ENCODE measurements around the gene HOXD9. TPM values are rescaled to one million over a fixed set of nuclear protein-coding genes. Genes with fewer than 3 reads are reported as not detected.
A peak's percentile ranks its signal among the peaks of the same experiment; 100 is the strongest.

HOXD9 gene
- total RNA-seq, 4 donors from 2014 or later, result 0.47 to 2.9 (median 1.2) TPM

GRCh38 chr2:176155356-176156044, 33.0 kb downstream of the HOXD9 start:
- ATAC-seq, result no peak
- 21 to 32% methylated on average over 5 of the region's 6 CpGs for WGBS, 2 donors (ENCODE audit: low coverage in 1 of 2)
- Histone ChIP-seq H3K27me3 (peaks cover 100% of the 10 kb centered on the region), H3K4me3 (no peak overlapping the region), H3K27ac (no peak overlapping the region), H3K9me3 (no peaks in the 10 kb centered on the region), H3K4me1 (peaks cover 0 to 52% (median 13%) of the 10 kb centered on the region in 3 donors), H3K36me3 (no peaks in the 10 kb centered on the region)
- no peak for TF ChIP-seq POLR2AphosphoS5 (IDR thresholded peaks at IDR 0.05)
- TF ChIP-seq CTCF (IDR thresholded peaks at IDR 0.05), result no peak
- no peak for TF ChIP-seq POLR2A (IDR thresholded peaks at IDR 0.05)
- TF ChIP-seq EP300 (IDR thresholded peaks at IDR 0.05), result no peak

- Histone ChIP-seq H3K27ac (no peak overlapping the region), H3K9me3 (no peaks in the 10 kb centered on the region), H3K4me1 (peaks cover 0 to 61% (median 17%) of the 10 kb centered on the region in 3 donors), H3K4me3 (no peak overlapping the region), H3K27me3 (peaks cover 100% of the 10 kb centered on the region), H3K36me3 (no peaks in the 10 kb centered on the region)
- 16 to 28% methylated on average over 3 to 6 of the region's 8 CpGs for WGBS, 2 donors (ENCODE audit: low coverage in 1 of 2)
- TF ChIP-seq CTCF (IDR thresholded peaks at IDR 0.05) (no peak), POLR2AphosphoS5 (IDR thresholded peaks at IDR 0.05) (no peak), EP300 (IDR thresholded peaks at IDR 0.05) (no peak), POLR2A (IDR thresholded peaks at IDR 0.05) (no peak)
- ATAC-seq, result no peak
These were observed 33.8 kb downstream of the HOXD9 start for GRCh38 chr2:176156301-176156806.

- H3K27ac ChIP-seq, result no peak within 1 kb of the TSS
- no peak for ATAC-seq
- TF ChIP-seq CTCF (IDR thresholded peaks at IDR 0.05), result no peak
- TF ChIP-seq EP300 (IDR thresholded peaks at IDR 0.05), result no peak
- no peak for TF ChIP-seq POLR2AphosphoS5 (IDR thresholded peaks at IDR 0.05)
- no peak for TF ChIP-seq POLR2A (IDR thresholded peaks at IDR 0.05)
- peaks cover 100% of the 10 kb centered on the region for H3K27me3 ChIP-seq
- H3K36me3 ChIP-seq, result no peaks in the 10 kb centered on the region
- H3K9me3 ChIP-seq, result no peaks in the 10 kb centered on the region
- H3K4me1 ChIP-seq, result peaks cover 0 to 60% (median 17%) of the 10 kb centered on the region in 3 donors
- H3K4me3 ChIP-seq, result peak within 1 kb of the TSS in 1 of 2 donors; percentile 32
- WGBS, 2 donors (ENCODE audit: low coverage in 1 of 2), result 0 to 6% methylated on average over 3 to 15 of the region's 48 CpGs
These were observed 34.4 kb downstream of the HOXD9 start, which contains the start of gene HOXD3 for GRCh38 chr2:176156807-176157498. Gene HOXD3 (plus strand): TSS chr2:176157307. CDS start chr2:176169115, 11,808 bp downstream.

- H3K4me3 ChIP-seq, result peak overlapping the region in 1 of 2 donors; percentile 32
- no peaks in the 10 kb centered on the region for H3K9me3 ChIP-seq
- H3K27me3 ChIP-seq, result peaks cover 100% of the 10 kb centered on the region
- TF ChIP-seq CTCF (IDR thresholded peaks at IDR 0.05) (no peak), POLR2A (IDR thresholded peaks at IDR 0.05) (no peak), POLR2AphosphoS5 (IDR thresholded peaks at IDR 0.05) (no peak), EP300 (IDR thresholded peaks at IDR 0.05) (no peak)
- H3K27ac ChIP-seq, result no peak overlapping the region
- 10 to 16% methylated on average over 31 to 41 of the region's 43 CpGs for WGBS, 2 donors (ENCODE audit: low coverage in 1 of 2)
- no peaks in the 10 kb centered on the region for H3K36me3 ChIP-seq
- no peak for ATAC-seq
- H3K4me1 ChIP-seq, result peaks cover 0 to 60% (median 17%) of the 10 kb centered on the region in 3 donors
These were observed 35.1 kb downstream of the HOXD9 start for GRCh38 chr2:176157499-176158185.
